Dedifferentiated amniotic fluid mesenchymal stem cell (primary cell): Measurements from ENCODE around the gene TM9SF3.
"Not testable (repeated sequence)": the region's sequence is repeated elsewhere in the genome, so short reads cannot be mapped to it uniquely, and the experiment has no call there.

ENCODE experiments used
- DNase-seq: peaks from one replicate; pipeline ENCODE4 v3.0.0-alpha.2; 2016; ENCODE audit errors: extremely low spot score

Gene TM9SF3

GRCh38 chr10:96600337-96600736 lies 13.5 kb upstream of the TM9SF3 start:
- DNase-seq = no peak

- DNase-seq = no peak
These were observed 12.0 kb upstream of the TM9SF3 start for GRCh38 chr10:96598846-96599245.

GRCh38 chr10:96596422-96597407 lies 9.9 kb upstream of the TM9SF3 start:
- DNase-seq = no peak

- no peak for DNase-seq
These were observed 8.9 kb upstream of the TM9SF3 start for GRCh38 chr10:96595741-96596140.

GRCh38 chr10:96591946-96592345 lies 5.1 kb upstream of the TM9SF3 start:
- no peak for DNase-seq

- DNase-seq = no peak
These were observed 2.0 kb upstream of the TM9SF3 start for GRCh38 chr10:96588616-96589419.

GRCh38 chr10:96588060-96588554 lies 1.3 kb upstream of the TM9SF3 start:
- DNase-seq = no peak

GRCh38 chr10:96587264-96588059 lies 650 bp upstream of the TM9SF3 start:
- DNase-seq = peak; percentile 80

GRCh38 chr10:96585736-96586418 lies 935 bp downstream of the TM9SF3 start:
- DNase-seq = no peak

GRCh38 chr10:96584474-96584873 lies 2.3 kb downstream of the TM9SF3 start:
- no peak for DNase-seq

- no peak for DNase-seq
These were observed 2.8 kb downstream of the TM9SF3 start for GRCh38 chr10:96584035-96584434.

- no peak for DNase-seq
These were observed 7.7 kb downstream of the TM9SF3 start for GRCh38 chr10:96579133-96579532.

GRCh38 chr10:96578633-96579032 lies 8.2 kb downstream of the TM9SF3 start:
- DNase-seq = no peak

GRCh38 chr10:96578022-96578421 lies 8.8 kb downstream of the TM9SF3 start:
- no peak for DNase-seq

GRCh38 chr10:96577069-96577468 lies 9.7 kb downstream of the TM9SF3 start:
- DNase-seq = no peak

GRCh38 chr10:96576277-96576980 lies 10.4 kb downstream of the TM9SF3 start:
- no peak for DNase-seq

- not testable (repeated sequence) for DNase-seq
These were observed 12.2 kb downstream of the TM9SF3 start for GRCh38 chr10:96574564-96574963.

GRCh38 chr10:96573036-96573435 lies 13.8 kb downstream of the TM9SF3 start:
- no peak for DNase-seq

GRCh38 chr10:96570983-96571964 lies 15.5 kb downstream of the TM9SF3 start:
- no peak for DNase-seq
